ENCODE data around the gene ZSCAN12. TPM values are rescaled to one million over a fixed set of nuclear protein-coding genes. Genes with fewer than 3 reads are reported as not detected.

The ZSCAN12 gene
- total RNA-seq, 1 donor from 2014 or later: 12.8 TPM

DNA sequence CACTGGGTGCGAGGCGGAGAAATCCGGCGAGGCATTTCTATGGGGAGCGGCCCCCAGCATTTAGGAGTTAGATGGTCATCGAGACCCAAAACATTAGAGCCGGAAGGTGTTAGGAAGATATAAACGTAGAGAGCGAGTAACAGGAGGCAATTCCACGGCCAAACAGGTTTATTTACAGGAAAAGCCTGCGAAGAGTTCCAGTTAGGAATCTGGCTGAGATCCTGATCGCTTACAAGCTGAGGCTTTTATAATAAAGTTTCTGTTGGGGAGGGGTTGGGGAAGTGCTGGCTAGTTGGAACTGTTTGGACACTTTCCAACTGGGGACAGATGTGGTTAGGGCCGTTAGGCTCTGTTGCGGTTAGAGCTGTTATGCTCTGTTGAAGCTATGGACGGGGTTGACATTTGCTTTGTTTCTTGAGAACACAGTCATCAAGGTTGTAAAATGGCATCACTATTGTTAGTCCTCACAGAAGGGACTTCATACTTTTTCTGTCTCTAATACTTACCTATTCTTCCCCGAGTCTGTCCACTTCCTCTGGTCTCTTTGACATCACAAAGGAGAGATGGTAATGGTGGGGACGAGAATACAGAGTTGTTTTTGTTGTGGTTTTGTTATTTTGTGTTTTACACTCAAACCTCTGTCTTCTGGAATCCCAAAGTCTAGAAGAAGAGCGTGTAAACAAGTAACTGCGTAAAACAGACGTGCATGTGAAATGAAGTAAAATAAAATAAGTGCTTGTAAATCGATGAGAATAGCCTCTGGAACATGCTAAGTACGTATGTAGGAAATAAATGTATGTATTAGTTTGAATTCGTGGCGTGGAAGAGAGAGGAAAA lies 63.0 kb downstream of the ZSCAN12 start:
- no peaks in the 10 kb centered on the region for H3K4me1 Mint-ChIP-seq
- intact Hi-C loops (cut with micrococcal nuclease): loop anchor here (5.0 to 10.0 kb wide), 5 partner anchors 61 to 1159 kb away; partner anchors contain the start of genes ZNF184, ZSCAN12 and ZSCAN26
- ATAC-seq (ENCODE audit: low read depth) (peak; percentile 11), DNase-seq (no peak)
- H3K27me3 Mint-ChIP-seq: no peaks in the 10 kb centered on the region
- ChIA-PET POLR2A (interaction anchor here (0.7 to 2.4 kb wide), 9 partner anchors 10 to 464 kb away, joined by 3 to 20 read pairs (median 4); partner anchors contain the start of genes ZKSCAN4, ZKSCAN8 and ZSCAN26), CTCF (interaction anchor here (3.3 kb wide), 1 partner anchor 19 kb away, joined by 14 read pairs; no protein-coding TSS in a partner anchor)
- no peak overlapping the region for H3K27ac Mint-ChIP-seq
- H3K36me3 Mint-ChIP-seq (ENCODE audit: low read depth): no peaks in the 10 kb centered on the region
- TF ChIP-seq, protein P1, sequence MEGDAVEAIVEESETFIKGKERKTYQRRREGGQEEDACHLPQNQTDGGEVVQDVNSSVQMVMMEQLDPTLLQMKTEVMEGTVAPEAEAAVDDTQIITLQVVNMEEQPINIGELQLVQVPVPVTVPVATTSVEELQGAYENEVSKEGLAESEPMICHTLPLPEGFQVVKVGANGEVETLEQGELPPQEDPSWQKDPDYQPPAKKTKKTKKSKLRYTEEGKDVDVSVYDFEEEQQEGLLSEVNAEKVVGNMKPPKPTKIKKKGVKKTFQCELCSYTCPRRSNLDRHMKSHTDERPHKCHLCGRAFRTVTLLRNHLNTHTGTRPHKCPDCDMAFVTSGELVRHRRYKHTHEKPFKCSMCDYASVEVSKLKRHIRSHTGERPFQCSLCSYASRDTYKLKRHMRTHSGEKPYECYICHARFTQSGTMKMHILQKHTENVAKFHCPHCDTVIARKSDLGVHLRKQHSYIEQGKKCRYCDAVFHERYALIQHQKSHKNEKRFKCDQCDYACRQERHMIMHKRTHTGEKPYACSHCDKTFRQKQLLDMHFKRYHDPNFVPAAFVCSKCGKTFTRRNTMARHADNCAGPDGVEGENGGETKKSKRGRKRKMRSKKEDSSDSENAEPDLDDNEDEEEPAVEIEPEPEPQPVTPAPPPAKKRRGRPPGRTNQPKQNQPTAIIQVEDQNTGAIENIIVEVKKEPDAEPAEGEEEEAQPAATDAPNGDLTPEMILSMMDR (IDR thresholded peaks at IDR 0.05): no peak
- H3K9me3 Mint-ChIP-seq: peaks cover 9% of the 10 kb centered on the region
- H3K4me3 Mint-ChIP-seq: no peak overlapping the region

DNA sequence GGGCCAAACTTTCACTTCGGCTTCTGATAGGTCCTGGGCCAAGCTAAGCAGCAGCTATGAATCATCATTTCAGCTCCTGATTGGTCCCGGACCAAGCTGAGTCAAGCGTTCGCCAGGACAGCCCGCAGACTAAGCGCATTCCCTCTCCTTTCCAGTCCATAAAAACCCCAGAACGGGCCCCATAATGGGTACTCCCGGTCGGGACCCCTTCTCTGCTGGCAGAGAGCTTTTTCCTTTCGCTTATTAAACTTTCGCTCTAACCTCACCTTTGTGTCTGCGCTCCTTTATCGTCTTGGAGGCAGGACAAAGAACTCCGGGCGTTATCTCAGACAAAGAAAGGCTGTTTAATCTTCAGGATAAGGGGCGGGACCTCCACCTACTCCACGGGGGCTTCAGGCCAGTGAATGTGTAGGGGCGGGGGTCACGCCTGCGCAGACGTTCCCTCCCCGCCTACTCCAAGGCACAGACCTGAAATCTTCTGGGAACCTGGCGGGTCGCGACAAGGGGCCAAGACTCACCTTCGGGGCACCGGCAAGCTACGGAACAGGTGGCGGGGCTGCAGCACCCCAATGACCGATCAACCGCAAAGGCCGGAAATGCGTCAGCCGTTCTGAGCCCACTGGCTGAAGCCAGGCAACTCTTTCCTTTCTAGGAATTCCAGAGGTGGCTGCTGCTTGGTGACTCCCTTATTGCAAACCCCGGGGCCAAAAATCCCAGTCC lies 63.8 kb downstream of the ZSCAN12 start, which contains the start of gene ZSCAN31:
Gene ZSCAN31, minus strand, starts transcription at position 585 of the 720 bp plus-strand sequence. CDS start 6,465 bp downstream, outside the sequence.
- DNase-seq (peak; percentile 61), ATAC-seq (ENCODE audit: low read depth) (peak; percentile 93)
- peaks cover 6% of the 10 kb centered on the region for H3K9me3 Mint-ChIP-seq
- H3K36me3 Mint-ChIP-seq (ENCODE audit: low read depth): no peaks in the 10 kb centered on the region
- intact Hi-C loops (cut with micrococcal nuclease): loop anchor here (1.0 to 10.0 kb wide), 9 partner anchors 14 to 1158 kb away; partner anchors contain the start of genes PGBD1, ZKSCAN3, ZNF184 and ZSCAN12
- TF ChIP-seq, protein P1 (IDR thresholded peaks at IDR 0.05): no peak
- POLR2A ChIA-PET: interaction anchor here (0.6 to 2.4 kb wide), 19 partner anchors 10 to 1189 kb away, joined by 3 to 20 read pairs (median 4); partner anchors contain the start of genes PGBD1, ZKSCAN3, ZKSCAN4 and ZKSCAN8
- no peak within 1 kb of the TSS for H3K27ac Mint-ChIP-seq
- H3K27me3 Mint-ChIP-seq: no peaks in the 10 kb centered on the region
- H3K4me3 Mint-ChIP-seq: no peak within 1 kb of the TSS
- CTCF ChIA-PET: interaction anchor here (1.4 to 3.3 kb wide), 2 partner anchors 14 to 20 kb away, joined by 3 to 14 read pairs; partner anchors contain the start of gene ZKSCAN3
- no peaks in the 10 kb centered on the region for H3K4me1 Mint-ChIP-seq

DNA sequence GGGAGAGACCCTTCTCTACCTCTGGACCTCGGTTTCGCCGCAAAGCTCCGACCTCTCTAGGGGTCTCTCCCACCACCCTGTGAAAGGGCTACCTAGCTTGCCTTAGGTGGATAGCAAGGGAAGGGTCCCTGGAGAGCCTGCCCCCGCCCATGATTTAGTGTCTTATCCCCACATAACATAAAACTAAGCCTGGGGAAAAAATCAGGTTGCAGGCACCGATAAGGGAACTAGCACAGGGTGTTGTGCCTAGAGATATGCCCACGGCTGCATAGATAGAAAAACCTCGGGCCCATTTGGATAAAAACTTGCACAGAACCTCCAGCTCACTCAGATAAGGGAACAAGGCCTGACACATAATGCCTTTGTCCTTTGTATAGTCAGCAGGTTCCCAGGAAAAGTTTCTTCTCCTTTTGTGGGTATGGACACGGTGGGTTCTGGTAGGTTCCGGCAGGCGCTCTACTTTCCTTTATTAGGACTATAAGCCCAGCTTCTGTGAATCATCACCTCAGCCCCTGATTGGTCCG lies 64.4 kb downstream of the ZSCAN12 start:
- ChIA-PET CTCF (interaction anchor here (1.4 to 3.3 kb wide), 2 partner anchors 15 to 21 kb away, joined by 3 to 14 read pairs; partner anchors contain the start of gene ZKSCAN3), POLR2A (interaction anchor here (0.6 to 2.4 kb wide), 18 partner anchors 11 to 1188 kb away, joined by 3 to 20 read pairs (median 4); partner anchors contain the start of genes PGBD1, ZKSCAN3, ZKSCAN4 and ZKSCAN8)
- DNase-seq (no peak), ATAC-seq (ENCODE audit: low read depth) (no peak)
- no peaks in the 10 kb centered on the region for H3K36me3 Mint-ChIP-seq (ENCODE audit: low read depth)
- no peak overlapping the region for H3K4me3 Mint-ChIP-seq
- intact Hi-C loops (cut with micrococcal nuclease): loop anchor here (1.0 to 10.0 kb wide), 9 partner anchors 14 to 1158 kb away; partner anchors contain the start of genes PGBD1, ZKSCAN3, ZNF184 and ZSCAN12
- no peaks in the 10 kb centered on the region for H3K27me3 Mint-ChIP-seq
- no peaks in the 10 kb centered on the region for H3K4me1 Mint-ChIP-seq
- TF ChIP-seq, protein P1 (IDR thresholded peaks at IDR 0.05): no peak
- H3K9me3 Mint-ChIP-seq: peaks cover under 1% of the 10 kb centered on the region
- no peak overlapping the region for H3K27ac Mint-ChIP-seq

DNA sequence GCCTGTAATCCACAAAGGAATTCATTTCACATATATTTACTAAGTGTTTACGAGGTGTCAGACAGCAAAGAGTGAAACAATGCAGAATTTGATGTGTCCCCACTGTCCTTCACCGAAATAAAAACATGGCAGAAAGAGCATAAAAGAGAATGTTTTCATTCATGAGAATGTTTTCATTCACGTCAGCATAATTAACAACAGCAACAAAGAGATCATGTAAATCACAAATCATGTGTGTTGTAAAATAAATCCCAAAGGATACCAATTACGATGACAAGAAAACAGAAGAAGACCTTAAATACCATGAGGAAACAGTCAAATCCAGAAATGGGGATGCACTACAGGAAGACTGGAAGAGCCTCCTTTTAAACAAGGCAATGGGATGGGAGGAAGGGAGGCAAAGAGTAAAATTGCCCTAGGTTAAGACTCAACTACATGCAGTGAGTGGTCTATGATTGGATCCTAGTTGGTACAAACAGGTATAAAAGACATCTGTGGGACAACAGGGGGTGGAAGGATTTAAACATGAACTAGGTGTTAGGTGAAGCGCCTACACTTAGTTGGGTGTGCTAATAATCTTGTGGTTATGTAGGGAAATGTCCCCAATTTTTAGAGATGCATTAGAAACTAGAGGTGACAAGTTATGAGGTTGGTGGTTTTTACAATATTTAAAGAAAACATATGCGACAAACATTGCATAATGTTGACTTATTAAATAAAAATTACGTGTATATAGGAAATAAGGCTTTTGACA lies 65.1 kb downstream of the ZSCAN12 start:
- H3K4me1 Mint-ChIP-seq: no peaks in the 10 kb centered on the region
- CTCF ChIA-PET: interaction anchor here (1.4 to 3.3 kb wide), 2 partner anchors 15 to 21 kb away, joined by 3 to 14 read pairs; partner anchors contain the start of gene ZKSCAN3
- H3K4me3 Mint-ChIP-seq: no peak overlapping the region
- TF ChIP-seq, protein P1 (IDR thresholded peaks at IDR 0.05): no peak
- H3K27me3 Mint-ChIP-seq: no peaks in the 10 kb centered on the region
- POLR2A ChIA-PET: interaction anchor here (0.7 to 2.4 kb wide), 8 partner anchors 15 to 1187 kb away, joined by 3 to 20 read pairs (median 6); partner anchors contain the start of genes PGBD1, ZKSCAN3, ZKSCAN4 and ZKSCAN8
- intact Hi-C loops (cut with micrococcal nuclease): loop anchor here (1.0 to 10.0 kb wide), 9 partner anchors 15 to 1157 kb away; partner anchors contain the start of genes PGBD1, ZKSCAN3, ZNF184 and ZSCAN12
- ATAC-seq (ENCODE audit: low read depth): no peak
- no peaks in the 10 kb centered on the region for H3K36me3 Mint-ChIP-seq (ENCODE audit: low read depth)
- H3K9me3 Mint-ChIP-seq: no peaks in the 10 kb centered on the region
- no peak overlapping the region for H3K27ac Mint-ChIP-seq
- DNase-seq: no peak
